Liver (tissue), 9 donors: Measurements from ENCODE around the gene BANK1. TPM values are rescaled to one million over a fixed set of nuclear protein-coding genes. Genes with fewer than 3 reads are reported as not detected.

Experiments used
- DNase-seq: peaks from one replicate; pipeline ENCODE4 v3.0.0-alpha.2; 2017; ENCODE audit warnings: low spot score
- H3K27ac ChIP-seq, 2 donors: one replicate each; pipeline ENCODE4 v1.7.0; 2013; ENCODE audit warnings: inconsistent platforms in 2 of 2, low read length in 2 of 2, control low read depth in 1 of 2, low read depth in 1 of 2, mild to moderate bottlenecking in 1 of 2
- H3K27me3 ChIP-seq, 4 donors: one replicate each; pipeline versions ENCODE4 v1.6.1 to v1.7.0; 2013; ENCODE audit warnings: low read length in 3 of 4, inconsistent platforms in 1 of 4, mild to moderate bottlenecking in 1 of 4, moderate library complexity in 1 of 4; ENCODE audit not compliant: control insufficient read depth in 4 of 4, insufficient read depth in 4 of 4
- H3K36me3 ChIP-seq, 4 donors: one replicate each; pipeline versions ENCODE4 v1.6.1 to v1.7.0; 2013; ENCODE audit warnings: low read length in 3 of 4, mild to moderate bottlenecking in 3 of 4, low read depth in 1 of 4, moderate library complexity in 1 of 4; ENCODE audit not compliant: control insufficient read depth in 4 of 4, insufficient read depth in 3 of 4
- H3K4me1 ChIP-seq, 4 donors: one replicate each; pipeline versions ENCODE4 v1.6.1 to v1.7.0; 2013; ENCODE audit warnings: low read length in 3 of 4, mild to moderate bottlenecking in 3 of 4, moderate library complexity in 1 of 4; ENCODE audit not compliant: control insufficient read depth in 4 of 4, insufficient read depth in 4 of 4
- H3K4me3 ChIP-seq, 3 donors: one replicate each; pipeline versions ENCODE4 v1.6.1 to v1.7.0; 2013; ENCODE audit warnings: low read length in 3 of 3, control low read depth in 1 of 3, low read depth in 1 of 3, mild to moderate bottlenecking in 1 of 3
- H3K9ac ChIP-seq, 2 donors: one replicate each; pipeline ENCODE4 v1.7.0; 2013; ENCODE audit warnings: low read length in 2 of 2, mild to moderate bottlenecking in 2 of 2, moderate library complexity in 2 of 2, control low read depth in 1 of 2, low read depth in 1 of 2
- H3K9me3 ChIP-seq, 4 donors: one replicate each; pipeline versions ENCODE4 v1.6.1 to v1.7.0; 2013; ENCODE audit warnings: low read length in 3 of 4; ENCODE audit not compliant: control insufficient read depth in 4 of 4
- FOXA1 ChIP-seq: IDR thresholded peaks from 2 replicates; pipeline ENCODE4 v1.6.1; 2016; ENCODE audit warnings: antibody characterized with exemption
- HNF4A ChIP-seq, 2 donors: conservative IDR thresholded peaks; 2 replicates each; pipeline ENCODE4 v1.6.1; 2016; ENCODE audit warnings: antibody characterized with exemption in 2 of 2, mild to moderate bottlenecking in 2 of 2
- HNF4G ChIP-seq: IDR thresholded peaks from 2 replicates; pipeline ENCODE4 v1.6.1; 2016; ENCODE audit warnings: antibody characterized with exemption
- MAX ChIP-seq: IDR thresholded peaks from 2 replicates; pipeline ENCODE4 v1.6.1; 2016; ENCODE audit warnings: antibody characterized with exemption
- NR2F2 ChIP-seq: IDR thresholded peaks from 2 replicates; pipeline ENCODE4 v1.6.1; 2016; ENCODE audit warnings: antibody characterized with exemption
- RAD21 ChIP-seq, 2 donors: IDR thresholded peaks; 2 replicates each; pipeline ENCODE4 v1.6.1; 2016; ENCODE audit warnings: antibody characterized with exemption in 2 of 2, mild to moderate bottlenecking in 2 of 2
- TAF1 ChIP-seq: conservative IDR thresholded peaks from 2 replicates; pipeline ENCODE4 v1.6.1; 2016; ENCODE audit warnings: antibody characterized with exemption, mild to moderate bottlenecking
- YY1 ChIP-seq: IDR thresholded peaks from 2 replicates; pipeline ENCODE4 v1.6.1; 2016; ENCODE audit warnings: antibody characterized with exemption, mild to moderate bottlenecking
- WGBS: extraction: QIAGEN DNeasy Blood & Tissue Kit; methylation state at CpG from one replicate; pipeline ENCODE4 v1.1.7; 2013; 5-methylcytosine and 5-hydroxymethylcytosine counted together
- polyA plus RNA-seq, 2 donors: library from polyadenylated mRNA; stranded (reverse) in 1 of 2; unstranded in 1 of 2; fragments of 200-250 nt in 1 of 2; fragments of >200 nt in 1 of 2; fragmentation: Nextera tagmentation in 1 of 2; extraction: Ambion mirVana in 1 of 2; gene quantifications; one replicate each; pipeline versions ENCODE4 v1.2.1 to v1.2.3, GENCODE V29; 2013 to 2015
- total RNA-seq, 2 donors: library from RNA; depleted of rRNA; stranded (reverse); fragments of >200 nt; gene quantifications; one replicate each; pipeline ENCODE4 v1.2.3, GENCODE V29; 2014
- TF ChIP-seq, protein P1 (sequence below): IDR thresholded peaks from 2 replicates; pipeline ENCODE4 v1.6.1; 2016; ENCODE audit warnings: antibody characterized with exemption
- TF ChIP-seq, protein P2 (sequence below): IDR thresholded peaks from 2 replicates; pipeline ENCODE4 v1.6.1; 2016; ENCODE audit warnings: antibody characterized with exemption, mild to moderate bottlenecking
- TF ChIP-seq, protein P3 (sequence below): IDR thresholded peaks from 2 replicates; pipeline ENCODE4 v1.6.1; 2016; ENCODE audit warnings: antibody characterized with exemption
- TF ChIP-seq, protein P4 (sequence below): fragments of 150-350 bp; IDR thresholded peaks from 2 replicates; pipeline ENCODE4 v1.5.1; 2017; ENCODE audit warnings: improper control_type of control experiment, low read depth, low read length; ENCODE audit not compliant: missing input control
- donor health status: healthy.
- donor health status: healthy.
- donor health status: healthy.
- donor health status: healthy.
- donor health status: healthy.

Gene BANK1
- total and polyA plus RNA-seq, 4 donors = 0.06 to 1.7 (median 0.35) TPM

GRCh38 chr4:101919373-101919977 lies 128.9 kb downstream of the BANK1 start:
- Histone ChIP-seq H3K27ac (no peak overlapping the region), H3K4me1 (no peaks in the 10 kb centered on the region), H3K36me3 (no peaks in the 10 kb centered on the region), H3K4me3 (no peak overlapping the region), H3K27me3 (no peaks in the 10 kb centered on the region), H3K9me3 (no peaks in the 10 kb centered on the region), H3K9ac (no peak overlapping the region)
- no peak for DNase-seq
- WGBS = 82% methylated on average over 4 of the region's 4 CpGs
- TF ChIP-seq, protein P1, sequence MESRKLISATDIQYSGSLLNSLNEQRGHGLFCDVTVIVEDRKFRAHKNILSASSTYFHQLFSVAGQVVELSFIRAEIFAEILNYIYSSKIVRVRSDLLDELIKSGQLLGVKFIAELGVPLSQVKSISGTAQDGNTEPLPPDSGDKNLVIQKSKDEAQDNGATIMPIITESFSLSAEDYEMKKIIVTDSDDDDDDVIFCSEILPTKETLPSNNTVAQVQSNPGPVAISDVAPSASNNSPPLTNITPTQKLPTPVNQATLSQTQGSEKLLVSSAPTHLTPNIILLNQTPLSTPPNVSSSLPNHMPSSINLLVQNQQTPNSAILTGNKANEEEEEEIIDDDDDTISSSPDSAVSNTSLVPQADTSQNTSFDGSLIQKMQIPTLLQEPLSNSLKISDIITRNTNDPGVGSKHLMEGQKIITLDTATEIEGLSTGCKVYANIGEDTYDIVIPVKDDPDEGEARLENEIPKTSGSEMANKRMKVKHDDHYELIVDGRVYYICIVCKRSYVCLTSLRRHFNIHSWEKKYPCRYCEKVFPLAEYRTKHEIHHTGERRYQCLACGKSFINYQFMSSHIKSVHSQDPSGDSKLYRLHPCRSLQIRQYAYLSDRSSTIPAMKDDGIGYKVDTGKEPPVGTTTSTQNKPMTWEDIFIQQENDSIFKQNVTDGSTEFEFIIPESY = no peak
- no peak for TF ChIP-seq NR2F2
- TF ChIP-seq HNF4G = no peak
- TF ChIP-seq FOXA1 = no peak
- TF ChIP-seq, protein P2, sequence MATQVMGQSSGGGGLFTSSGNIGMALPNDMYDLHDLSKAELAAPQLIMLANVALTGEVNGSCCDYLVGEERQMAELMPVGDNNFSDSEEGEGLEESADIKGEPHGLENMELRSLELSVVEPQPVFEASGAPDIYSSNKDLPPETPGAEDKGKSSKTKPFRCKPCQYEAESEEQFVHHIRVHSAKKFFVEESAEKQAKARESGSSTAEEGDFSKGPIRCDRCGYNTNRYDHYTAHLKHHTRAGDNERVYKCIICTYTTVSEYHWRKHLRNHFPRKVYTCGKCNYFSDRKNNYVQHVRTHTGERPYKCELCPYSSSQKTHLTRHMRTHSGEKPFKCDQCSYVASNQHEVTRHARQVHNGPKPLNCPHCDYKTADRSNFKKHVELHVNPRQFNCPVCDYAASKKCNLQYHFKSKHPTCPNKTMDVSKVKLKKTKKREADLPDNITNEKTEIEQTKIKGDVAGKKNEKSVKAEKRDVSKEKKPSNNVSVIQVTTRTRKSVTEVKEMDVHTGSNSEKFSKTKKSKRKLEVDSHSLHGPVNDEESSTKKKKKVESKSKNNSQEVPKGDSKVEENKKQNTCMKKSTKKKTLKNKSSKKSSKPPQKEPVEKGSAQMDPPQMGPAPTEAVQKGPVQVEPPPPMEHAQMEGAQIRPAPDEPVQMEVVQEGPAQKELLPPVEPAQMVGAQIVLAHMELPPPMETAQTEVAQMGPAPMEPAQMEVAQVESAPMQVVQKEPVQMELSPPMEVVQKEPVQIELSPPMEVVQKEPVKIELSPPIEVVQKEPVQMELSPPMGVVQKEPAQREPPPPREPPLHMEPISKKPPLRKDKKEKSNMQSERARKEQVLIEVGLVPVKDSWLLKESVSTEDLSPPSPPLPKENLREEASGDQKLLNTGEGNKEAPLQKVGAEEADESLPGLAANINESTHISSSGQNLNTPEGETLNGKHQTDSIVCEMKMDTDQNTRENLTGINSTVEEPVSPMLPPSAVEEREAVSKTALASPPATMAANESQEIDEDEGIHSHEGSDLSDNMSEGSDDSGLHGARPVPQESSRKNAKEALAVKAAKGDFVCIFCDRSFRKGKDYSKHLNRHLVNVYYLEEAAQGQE = no peak
- no peak for TF ChIP-seq MAX
- TF ChIP-seq HNF4A (conservative IDR thresholded peaks at IDR 0.05) = no peak
- TF ChIP-seq, protein P3, sequence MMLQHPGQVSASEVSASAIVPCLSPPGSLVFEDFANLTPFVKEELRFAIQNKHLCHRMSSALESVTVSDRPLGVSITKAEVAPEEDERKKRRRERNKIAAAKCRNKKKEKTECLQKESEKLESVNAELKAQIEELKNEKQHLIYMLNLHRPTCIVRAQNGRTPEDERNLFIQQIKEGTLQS = no peak
- no peak for TF ChIP-seq YY1
- no peak for TF ChIP-seq RAD21 (IDR thresholded peaks at IDR 0.05)
- TF ChIP-seq, protein P4, sequence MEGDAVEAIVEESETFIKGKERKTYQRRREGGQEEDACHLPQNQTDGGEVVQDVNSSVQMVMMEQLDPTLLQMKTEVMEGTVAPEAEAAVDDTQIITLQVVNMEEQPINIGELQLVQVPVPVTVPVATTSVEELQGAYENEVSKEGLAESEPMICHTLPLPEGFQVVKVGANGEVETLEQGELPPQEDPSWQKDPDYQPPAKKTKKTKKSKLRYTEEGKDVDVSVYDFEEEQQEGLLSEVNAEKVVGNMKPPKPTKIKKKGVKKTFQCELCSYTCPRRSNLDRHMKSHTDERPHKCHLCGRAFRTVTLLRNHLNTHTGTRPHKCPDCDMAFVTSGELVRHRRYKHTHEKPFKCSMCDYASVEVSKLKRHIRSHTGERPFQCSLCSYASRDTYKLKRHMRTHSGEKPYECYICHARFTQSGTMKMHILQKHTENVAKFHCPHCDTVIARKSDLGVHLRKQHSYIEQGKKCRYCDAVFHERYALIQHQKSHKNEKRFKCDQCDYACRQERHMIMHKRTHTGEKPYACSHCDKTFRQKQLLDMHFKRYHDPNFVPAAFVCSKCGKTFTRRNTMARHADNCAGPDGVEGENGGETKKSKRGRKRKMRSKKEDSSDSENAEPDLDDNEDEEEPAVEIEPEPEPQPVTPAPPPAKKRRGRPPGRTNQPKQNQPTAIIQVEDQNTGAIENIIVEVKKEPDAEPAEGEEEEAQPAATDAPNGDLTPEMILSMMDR = no peak
- no peak for TF ChIP-seq TAF1

- DNase-seq = no peak
- Histone ChIP-seq H3K9ac (no peak overlapping the region), H3K27me3 (no peaks in the 10 kb centered on the region), H3K36me3 (no peaks in the 10 kb centered on the region), H3K4me3 (no peak overlapping the region), H3K27ac (no peak overlapping the region), H3K9me3 (no peaks in the 10 kb centered on the region), H3K4me1 (no peaks in the 10 kb centered on the region)
- 30% methylated on average over 3 of the region's 3 CpGs for WGBS
- no peak for TF ChIP-seq YY1
- TF ChIP-seq, protein P2 = no peak
Measured at GRCh38 chr4:101921370-101921769, 130.8 kb downstream of the BANK1 start.
